Epithelial cell of esophagus (primary cell): ENCODE results near the gene NCBP2.
A peak's percentile ranks its signal among the peaks of the same experiment; 100 is the strongest.

Experiments
- DNase-seq: peaks from one replicate; pipeline ENCODE4 v3.0.0; 2010; ENCODE audit warnings: low read depth
- H3K4me3 ChIP-seq: 2 replicates; pipeline ENCODE4 v1.5.1; 2011; ENCODE audit warnings: mild to moderate bottlenecking, low read length, control low read depth
- TF ChIP-seq, protein P1 (sequence below): IDR thresholded peaks from 2 replicates; pipeline ENCODE4 v1.5.1; 2011; ENCODE audit warnings: low read depth, mild to moderate bottlenecking, low read length, control low read depth, inconsistent platforms; ENCODE audit not compliant: insufficient read depth; ENCODE audit errors: missing control alignments

NCBP2 gene

GRCh38 chr3:196942226-196942914, at the start of gene NCBP2:
Gene NCBP2 (minus strand): TSS chr3:196942528. CDS start chr3:196942503, 25 bp downstream.
- TF ChIP-seq, protein P1, sequence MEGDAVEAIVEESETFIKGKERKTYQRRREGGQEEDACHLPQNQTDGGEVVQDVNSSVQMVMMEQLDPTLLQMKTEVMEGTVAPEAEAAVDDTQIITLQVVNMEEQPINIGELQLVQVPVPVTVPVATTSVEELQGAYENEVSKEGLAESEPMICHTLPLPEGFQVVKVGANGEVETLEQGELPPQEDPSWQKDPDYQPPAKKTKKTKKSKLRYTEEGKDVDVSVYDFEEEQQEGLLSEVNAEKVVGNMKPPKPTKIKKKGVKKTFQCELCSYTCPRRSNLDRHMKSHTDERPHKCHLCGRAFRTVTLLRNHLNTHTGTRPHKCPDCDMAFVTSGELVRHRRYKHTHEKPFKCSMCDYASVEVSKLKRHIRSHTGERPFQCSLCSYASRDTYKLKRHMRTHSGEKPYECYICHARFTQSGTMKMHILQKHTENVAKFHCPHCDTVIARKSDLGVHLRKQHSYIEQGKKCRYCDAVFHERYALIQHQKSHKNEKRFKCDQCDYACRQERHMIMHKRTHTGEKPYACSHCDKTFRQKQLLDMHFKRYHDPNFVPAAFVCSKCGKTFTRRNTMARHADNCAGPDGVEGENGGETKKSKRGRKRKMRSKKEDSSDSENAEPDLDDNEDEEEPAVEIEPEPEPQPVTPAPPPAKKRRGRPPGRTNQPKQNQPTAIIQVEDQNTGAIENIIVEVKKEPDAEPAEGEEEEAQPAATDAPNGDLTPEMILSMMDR: peak; percentile 74
- H3K4me3 ChIP-seq: peak within 1 kb of the TSS; percentile 99
- DNase-seq: peak; percentile 99

GRCh38 chr3:196991581-196992460, 49.5 kb upstream of the NCBP2 start:
- DNase-seq: no peak
- TF ChIP-seq, protein P1: no peak
- no peak overlapping the region for H3K4me3 ChIP-seq

GRCh38 chr3:196990601-196991007, 48.3 kb upstream of the NCBP2 start:
- DNase-seq: no peak
- no peak overlapping the region for H3K4me3 ChIP-seq
- TF ChIP-seq, protein P1: no peak

DNA sequence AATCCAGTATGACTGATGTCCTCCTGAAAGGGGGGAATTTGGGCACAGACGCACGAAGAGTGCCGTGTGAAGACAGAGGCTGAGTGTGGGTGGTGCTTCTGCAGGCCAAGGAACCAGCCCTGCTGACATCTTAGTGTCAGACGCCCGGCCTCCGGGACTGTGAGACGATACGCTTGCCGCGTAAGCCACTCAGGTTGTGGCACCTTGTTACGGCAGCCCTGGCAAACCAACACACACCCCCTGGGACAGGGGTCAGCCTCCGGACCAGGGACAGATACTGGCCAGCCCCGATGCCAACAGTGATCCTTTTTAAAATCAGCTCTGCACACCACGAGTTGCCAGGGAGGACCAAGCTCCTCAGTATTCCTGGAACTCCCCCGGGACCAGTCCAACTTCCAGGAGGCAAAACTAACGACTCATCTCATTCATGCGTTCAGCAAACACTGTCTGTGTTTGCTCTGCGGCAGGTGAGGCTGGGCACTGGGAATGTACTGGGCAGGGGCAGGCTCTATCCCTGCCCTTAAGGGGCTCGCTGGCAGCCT, 47.5 kb upstream of the NCBP2 start:
- DNase-seq: no peak
- TF ChIP-seq, protein P1: no peak

DNA sequence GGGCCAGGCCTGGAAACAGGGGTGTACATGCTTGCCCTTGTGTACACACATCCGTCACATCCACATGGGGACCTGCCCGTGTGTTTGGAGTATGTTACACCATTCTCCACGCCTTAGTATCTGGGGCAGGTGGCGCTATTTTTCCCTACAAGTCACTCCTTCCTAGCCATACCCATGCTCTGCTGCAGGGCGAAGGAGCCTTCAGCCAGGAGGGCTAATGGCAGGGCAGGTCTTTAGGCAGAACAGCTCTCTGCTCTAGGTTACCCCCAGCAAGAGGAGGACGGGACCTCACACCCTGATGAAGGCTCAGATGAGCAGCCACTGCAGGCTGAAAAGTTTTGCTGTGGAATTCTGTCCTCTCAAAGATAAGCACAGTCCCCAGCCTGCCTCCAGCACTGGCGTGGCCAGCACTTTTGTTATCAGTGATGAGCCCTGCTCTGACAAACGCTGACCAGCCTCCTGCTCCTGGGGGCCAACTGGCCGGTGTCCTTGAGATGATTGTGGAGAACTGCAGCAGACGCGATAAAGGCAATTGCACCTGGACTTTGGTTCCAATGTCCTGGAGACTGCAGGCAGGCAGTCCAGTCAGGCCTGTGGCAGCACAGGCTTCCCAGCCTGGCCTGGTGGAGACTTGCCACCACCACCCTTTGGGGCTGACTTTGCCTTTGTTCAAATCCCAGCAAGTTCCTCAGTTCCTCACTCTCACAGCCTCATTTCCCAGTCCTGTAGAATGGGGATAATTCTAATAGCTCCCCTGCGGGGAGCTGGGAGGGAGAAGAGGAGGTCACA, 46.1 kb upstream of the NCBP2 start:
- H3K4me3 ChIP-seq: no peak overlapping the region
- TF ChIP-seq, protein P1: peak; percentile 22
- peak; percentile 36 for DNase-seq

More for the DNA sequence above, 47.5 kb upstream of the NCBP2 start:
- H3K4me3 ChIP-seq: no peak overlapping the region

- no peak for DNase-seq
- no peak overlapping the region for H3K4me3 ChIP-seq
- TF ChIP-seq, protein P1: no peak
Observed at GRCh38 chr3:196987022-196987421, 44.7 kb upstream of the NCBP2 start.
